ENCODE data around the gene EVC2. TPM values are rescaled to one million over a fixed set of nuclear protein-coding genes. Genes with fewer than 3 reads are reported as not detected.

The EVC2 gene
- total and polyA plus RNA-seq, 12 donors = 0.66 to 3.4 (median 1.7) TPM

GRCh38 chr4:5640096-5640495, 68.3 kb downstream of the EVC2 start:
- no peaks in the 10 kb centered on the region for H3K36me3 ChIP-seq (replicated peaks in 1 of 2)
- intact Hi-C loops (cut with DNase I) = no loop called here
- no peak for DNase-seq

GRCh38 chr4:5639556-5639955, 68.8 kb downstream of the EVC2 start:
- H3K27me3 ChIP-seq = no peaks in the 10 kb centered on the region
- no peak overlapping the region for H3K27ac ChIP-seq
- no peaks in the 10 kb centered on the region for H3K4me1 ChIP-seq (replicated peaks in 1 of 2)
- no peak overlapping the region for H3K4me3 ChIP-seq
- DNase-seq = no peak
- H3K9me3 ChIP-seq (replicated peaks in 1 of 3) = no peaks in the 10 kb centered on the region
- H3K36me3 ChIP-seq (replicated peaks in 1 of 2) = no peaks in the 10 kb centered on the region
- TF ChIP-seq CTCF (IDR thresholded peaks at IDR 0.05) (no peak), POLR2A (IDR thresholded peaks at IDR 0.05) (no peak)
- 79 to 91% (median 88%) methylated on average over 3 of the region's 3 CpGs for WGBS, 4 donors
- intact Hi-C loops (cut with DNase I) = no loop called here

More at GRCh38 chr4:5640096-5640495, 68.3 kb downstream of the EVC2 start:
- Histone ChIP-seq H3K9me3 (replicated peaks in 1 of 3) (no peaks in the 10 kb centered on the region), H3K27me3 (no peaks in the 10 kb centered on the region), H3K27ac (no peak overlapping the region), H3K4me3 (no peak overlapping the region), H3K4me1 (replicated peaks in 1 of 2) (no peaks in the 10 kb centered on the region)
- TF ChIP-seq POLR2A (IDR thresholded peaks at IDR 0.05) (no peak), CTCF (IDR thresholded peaks at IDR 0.05) (no peak)
- 70 to 76% (median 72%) methylated on average over 3 of the region's 3 CpGs for WGBS, 4 donors

GRCh38 chr4:5638976-5639375, 69.4 kb downstream of the EVC2 start:
- Histone ChIP-seq H3K27me3 (no peaks in the 10 kb centered on the region), H3K36me3 (replicated peaks in 1 of 2) (no peaks in the 10 kb centered on the region), H3K4me3 (no peak overlapping the region), H3K4me1 (replicated peaks in 1 of 2) (no peaks in the 10 kb centered on the region), H3K27ac (no peak overlapping the region), H3K9me3 (replicated peaks in 1 of 3) (no peaks in the 10 kb centered on the region)
- no peak for TF ChIP-seq CTCF (IDR thresholded peaks at IDR 0.05)
- no peak for TF ChIP-seq POLR2A (IDR thresholded peaks at IDR 0.05)
- DNase-seq = no peak
- intact Hi-C loops (cut with DNase I) = no loop called here
- 82 to 92% (median 87%) methylated on average over 3 to 4 of the region's 4 CpGs for WGBS, 4 donors

GRCh38 chr4:5638316-5638715, 70.0 kb downstream of the EVC2 start:
- no peak for TF ChIP-seq CTCF (IDR thresholded peaks at IDR 0.05)
- TF ChIP-seq POLR2A (IDR thresholded peaks at IDR 0.05) = no peak
- Histone ChIP-seq H3K27me3 (no peaks in the 10 kb centered on the region), H3K27ac (no peak overlapping the region), H3K36me3 (replicated peaks in 1 of 2) (no peaks in the 10 kb centered on the region), H3K4me3 (no peak overlapping the region), H3K4me1 (replicated peaks in 1 of 2) (no peaks in the 10 kb centered on the region), H3K9me3 (replicated peaks in 1 of 3) (no peaks in the 10 kb centered on the region)
- intact Hi-C loops (cut with DNase I) = no loop called here
- WGBS, 4 donors = 91 to 95% (median 94%) methylated on average over 4 of the region's 4 CpGs
- no peak for DNase-seq
